ENCODE data around the gene R3HDM4. TPM values are rescaled to one million over a fixed set of nuclear protein-coding genes. Genes with fewer than 3 reads are reported as not detected.
A peak's percentile ranks its signal among the peaks of the same experiment; 100 is the strongest.

The R3HDM4 gene
- polyA plus RNA-seq, 2 of the 4 experiments (the other 2 are of a cell fraction) = 22.7 to 24.8 TPM

DNA sequence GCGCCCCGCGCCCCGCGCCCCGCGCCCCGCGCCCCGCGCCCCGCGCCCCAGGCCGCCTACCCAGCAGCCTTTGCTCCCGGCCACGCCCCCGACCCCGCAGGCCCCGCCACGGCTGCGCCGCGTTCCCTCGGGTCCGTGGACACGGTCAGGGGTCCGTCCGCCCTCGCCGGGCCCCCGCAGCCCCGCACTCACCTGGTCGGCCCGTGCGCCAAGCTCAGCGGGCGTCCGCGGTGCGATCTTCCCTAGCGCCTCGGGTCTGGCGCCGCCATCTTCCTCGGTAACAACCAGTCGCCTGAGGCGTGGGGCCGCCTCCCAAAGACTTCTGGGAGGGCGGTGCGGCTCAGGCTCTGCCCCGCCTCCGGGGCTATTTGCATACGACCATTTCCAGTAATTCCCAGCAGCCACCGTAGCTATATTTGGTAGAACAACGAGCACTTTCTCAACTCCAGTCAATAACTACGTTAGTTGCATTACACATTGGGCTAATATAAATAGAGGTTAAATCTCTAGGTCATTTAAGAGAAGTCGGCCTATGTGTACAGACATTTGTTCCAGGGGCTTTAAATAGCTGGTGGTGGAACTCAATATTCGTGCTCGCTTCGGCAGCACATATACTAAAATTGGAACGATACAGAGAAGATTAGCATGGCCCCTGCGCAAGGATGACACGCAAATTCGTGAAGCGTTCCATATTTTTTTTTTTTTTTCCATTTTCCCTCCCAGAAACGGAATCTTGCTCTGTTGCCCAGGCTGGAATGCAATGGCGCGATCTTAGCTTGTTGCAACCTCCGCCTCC is 19.9 kb downstream of the R3HDM4 start, which contains the start of the genes MED16 and RNU6-9 (continued):
- TF ChIP-seq, protein P1, sequence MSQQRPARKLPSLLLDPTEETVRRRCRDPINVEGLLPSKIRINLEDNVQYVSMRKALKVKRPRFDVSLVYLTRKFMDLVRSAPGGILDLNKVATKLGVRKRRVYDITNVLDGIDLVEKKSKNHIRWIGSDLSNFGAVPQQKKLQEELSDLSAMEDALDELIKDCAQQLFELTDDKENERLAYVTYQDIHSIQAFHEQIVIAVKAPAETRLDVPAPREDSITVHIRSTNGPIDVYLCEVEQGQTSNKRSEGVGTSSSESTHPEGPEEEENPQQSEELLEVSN (IDR thresholded peaks at IDR 0.05; ENCODE audit: borderline replicate concordance, low read depth) = no peak
- no peak; a peak in 1 of 5 replicates for TF ChIP-seq JUN (IDR thresholded peaks at IDR 0.05)
- TF ChIP-seq HOXA7 (CRISPR knock-in tag; IDR thresholded peaks at IDR 0.05) = no peak
- TF ChIP-seq ZSCAN20 (CRISPR knock-in tag; IDR thresholded peaks at IDR 0.05) = no peak
- no peak for TF ChIP-seq HEYL (CRISPR knock-in tag; IDR thresholded peaks at IDR 0.05)
- TF ChIP-seq MYC (IDR thresholded peaks at IDR 0.05; ENCODE audit: borderline replicate concordance, low read length) = no peak
- TF ChIP-seq, protein P2, sequence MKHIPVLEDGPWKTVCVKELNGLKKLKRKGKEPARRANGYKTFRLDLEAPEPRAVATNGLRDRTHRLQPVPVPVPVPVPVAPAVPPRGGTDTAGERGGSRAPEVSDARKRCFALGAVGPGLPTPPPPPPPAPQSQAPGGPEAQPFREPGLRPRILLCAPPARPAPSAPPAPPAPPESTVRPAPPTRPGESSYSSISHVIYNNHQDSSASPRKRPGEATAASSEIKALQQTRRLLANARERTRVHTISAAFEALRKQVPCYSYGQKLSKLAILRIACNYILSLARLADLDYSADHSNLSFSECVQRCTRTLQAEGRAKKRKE (CRISPR knock-in tag; IDR thresholded peaks at IDR 0.05; ENCODE audit: low read depth) = no peak
- TF ChIP-seq ELK1 (IDR thresholded peaks at IDR 0.05; ENCODE audit: low read depth, low read length) = no peak
- no peak for TF ChIP-seq CEBPB (IDR thresholded peaks at IDR 0.05)
- TF ChIP-seq, protein P3, sequence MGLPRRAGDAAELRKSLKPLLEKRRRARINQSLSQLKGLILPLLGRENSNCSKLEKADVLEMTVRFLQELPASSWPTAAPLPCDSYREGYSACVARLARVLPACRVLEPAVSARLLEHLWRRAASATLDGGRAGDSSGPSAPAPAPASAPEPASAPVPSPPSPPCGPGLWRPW (IDR thresholded peaks at IDR 0.05) = no peak
- TF ChIP-seq EHMT2 (IDR thresholded peaks at IDR 0.05; ENCODE audit: low read depth) = no peak
- TF ChIP-seq MAFK (IDR thresholded peaks at IDR 0.05; ENCODE audit: partially characterized antibody) = no peak
- no peak for TF ChIP-seq RARB (CRISPR knock-in tag; IDR thresholded peaks at IDR 0.05)
- no peak for TF ChIP-seq KDM5A (IDR thresholded peaks at IDR 0.05)

- no peak for TF ChIP-seq CEBPB (IDR thresholded peaks at IDR 0.05)
- TF ChIP-seq PBX3 (IDR thresholded peaks at IDR 0.05) = no peak
- no peak for TF ChIP-seq HMGXB4 (CRISPR knock-in tag; IDR thresholded peaks at IDR 0.05; ENCODE audit: borderline replicate concordance)
- no peak for TF ChIP-seq HDAC2 (IDR thresholded peaks at IDR 0.05)
- TF ChIP-seq SMC3 (IDR thresholded peaks at IDR 0.05) = no peak
- TF ChIP-seq HOXB13 (CRISPR knock-in tag; IDR thresholded peaks at IDR 0.05; ENCODE audit: low read depth) = no peak
- no peak for TF ChIP-seq RFX5 (IDR thresholded peaks at IDR 0.05)
- no peak for TF ChIP-seq ZNF302 (CRISPR knock-in tag; IDR thresholded peaks at IDR 0.05)
- TF ChIP-seq HOXB5 (CRISPR knock-in tag; IDR thresholded peaks at IDR 0.05) = no peak
- no peak for TF ChIP-seq CHD2 (IDR thresholded peaks at IDR 0.05; ENCODE audit: low read length, partially characterized antibody)
- TF ChIP-seq, protein P4, sequence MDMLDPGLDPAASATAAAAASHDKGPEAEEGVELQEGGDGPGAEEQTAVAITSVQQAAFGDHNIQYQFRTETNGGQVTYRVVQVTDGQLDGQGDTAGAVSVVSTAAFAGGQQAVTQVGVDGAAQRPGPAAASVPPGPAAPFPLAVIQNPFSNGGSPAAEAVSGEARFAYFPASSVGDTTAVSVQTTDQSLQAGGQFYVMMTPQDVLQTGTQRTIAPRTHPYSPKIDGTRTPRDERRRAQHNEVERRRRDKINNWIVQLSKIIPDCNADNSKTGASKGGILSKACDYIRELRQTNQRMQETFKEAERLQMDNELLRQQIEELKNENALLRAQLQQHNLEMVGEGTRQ (IDR thresholded peaks at IDR 0.05) = no peak
- no peak for TF ChIP-seq ESRRA (IDR thresholded peaks at IDR 0.05; ENCODE audit: borderline replicate concordance, low read length)
- no peak for TF ChIP-seq RNF2 (IDR thresholded peaks at IDR 0.05; ENCODE audit: borderline replicate concordance, low read depth)
- TF ChIP-seq RCOR1 (IDR thresholded peaks at IDR 0.05; ENCODE audit: low read depth, low read length) = no peak
- no peak for DNase-seq (ENCODE audit: low read depth in 1 of 2, low spot score in 1 of 2)
- Histone ChIP-seq H3K4me3 (peak overlapping the region; percentile 89), H3K4me2 (peak overlapping the region; percentile 95), H3K27ac (peak overlapping the region; percentile 98 to 100), H3K9me3 (no peaks in the 10 kb centered on the region), H3K4me1 (no peaks in the 10 kb centered on the region)
- ChIA-PET POLR2A (interaction anchor here (1.1 kb wide), 2 partner anchors 13 to 31 kb away, joined by 3 to 8 read pairs; no protein-coding TSS in a partner anchor), CTCF (interaction anchor here (0.8 to 1.4 kb wide), 2 partner anchors 14 to 89 kb away, joined by 3 to 5 read pairs; no protein-coding TSS in a partner anchor)
- ATAC-seq = peak in 1 of 2 experiments; percentile 6; a peak in 1 of 6 replicates
- FAIRE-seq = no peak
- 34% methylated on average over 5 of the region's 27 CpGs for whole genome bisulfite sequencing (ENCODE audit: missing lambda C conversion rate)
Observed at GRCh38 chr19:892243-892893, 20.7 kb downstream of the R3HDM4 start.

All from A549 (cell line).